HCT116 (cell line): ENCODE data around the gene CAVIN2. TPM values are rescaled to one million over a fixed set of nuclear protein-coding genes. Genes with fewer than 3 reads are reported as not detected.

Source experiments
- ATAC-seq: fragments of 200-7000 bp; cut with Tn5 transposase; 2 replicates; pipeline ENCODE4 v1.9.1; 2020; ENCODE audit warnings: mild to moderate bottlenecking, moderate library complexity
- BruUV-seq: library from RNA; stranded (reverse); fragments of 400-500 nt; replicated peaks from 2 replicates; lab custom pipeline; 2021; lab: Mats Ljungman, UMichigan
- CTCF ChIA-PET: fragments of 300-600 bp; sonication (Branson Sonifier 250); formaldehyde crosslinking; loops from one replicate; lab custom pipeline; 2021; ENCODE audit warnings: antibody characterized with exemption; lab: Charles Lee
- POLR2A ChIA-PET: fragments of 300-600, 350-600 bp; sonication (Branson Sonifier 250); formaldehyde crosslinking; loops from one replicate; lab custom pipeline; 2021; ENCODE audit warnings: antibody characterized with exemption; lab: Charles Lee
- RAD21 ChIA-PET, 2 experiments: fragments of 300-600 bp; sonication (Branson Sonifier 250); formaldehyde crosslinking; loops; one replicate each; lab custom pipeline; 2023; ENCODE audit warnings: low total read pairs in 2 of 2; ENCODE audit not compliant: uncharacterized antibody in 2 of 2, unreplicated experiment in 2 of 2, low non-redundant PET in 1 of 2; lab: Charles Lee
- DNase-seq: peaks from one replicate; pipeline ENCODE4 v3.0.0-alpha.2; 2010; ENCODE audit warnings: low read depth, low spot score
- H2AFZ ChIP-seq: fragments of 200-600 bp; shearing (Covaris generic), sonication (generic); 2 replicates; pipeline ENCODE4 v1.6.1; 2017; ENCODE audit warnings: low read depth, mixed run types, mixed read lengths, antibody characterized with exemption, low read length; ENCODE audit not compliant: poor library complexity, severe bottlenecking
- H3K27ac ChIP-seq: 2 replicates; pipeline ENCODE4 v1.5.1; 2012; ENCODE audit warnings: low read depth, low read length
- H3K27me3 ChIP-seq: fragments of 200-600 bp; sonication (generic); 2 replicates; pipeline ENCODE4 v1.6.1; 2016; ENCODE audit warnings: mixed run types, low read length, mixed read lengths; ENCODE audit not compliant: insufficient read depth
- H3K36me3 ChIP-seq, 2 experiments: fragments of 200-500 bp in 1 of 2; fragments of 200-600 bp in 1 of 2; sonication (Bioruptor generic) in 1 of 2; sonication (generic) in 1 of 2; 2 replicates each; pipeline versions ENCODE4 v1.5.1 to v1.6.1; 2014 to 2016; ENCODE audit warnings: low read length in 2 of 2, inconsistent platforms in 1 of 2, mixed read lengths in 1 of 2, mixed run types in 1 of 2; ENCODE audit not compliant: insufficient read depth in 2 of 2, control insufficient read depth in 1 of 2
- H3K4me1 ChIP-seq, 2 experiments: fragments of 200-600 bp in 1 of 2; sonication (generic) in 1 of 2; 2 replicates each; pipeline versions ENCODE4 v1.5.1 to v1.6.1; 2012 to 2017; ENCODE audit warnings: low read length in 2 of 2, inconsistent platforms in 1 of 2, mild to moderate bottlenecking in 1 of 2, mixed read lengths in 1 of 2, mixed run types in 1 of 2, moderate library complexity in 1 of 2; ENCODE audit not compliant: insufficient read depth in 2 of 2, control insufficient read depth in 1 of 2
- H3K4me2 ChIP-seq: fragments of 200-600 bp; sonication (generic); 2 replicates; pipeline ENCODE4 v1.6.1; 2017; ENCODE audit warnings: mixed run types, low read length, mixed read lengths
- H3K4me3 ChIP-seq, 2 experiments: fragments of 200-600 bp in 1 of 2; sonication (generic) in 1 of 2; replicated peaks in 1 of 2; 2 replicates each; pipeline ENCODE4 v1.5.1; 2011 to 2016; ENCODE audit warnings: low read length in 2 of 2, control low read depth in 1 of 2, low read depth in 1 of 2, mild to moderate bottlenecking in 1 of 2, mixed read lengths in 1 of 2, mixed run types in 1 of 2
- H3K79me2 ChIP-seq: fragments of 200-600 bp; sonication (generic); 2 replicates; pipeline ENCODE4 v1.6.1; 2017; ENCODE audit warnings: mild to moderate bottlenecking, mixed run types, low read length, moderate library complexity, mixed read lengths; ENCODE audit not compliant: insufficient read depth
- H3K9ac ChIP-seq: fragments of 200-600 bp; sonication (generic); 2 replicates; pipeline ENCODE4 v1.6.1; 2016; ENCODE audit warnings: low read length, mixed read lengths
- H3K9me2 ChIP-seq: fragments of 200-600 bp; sonication (generic), shearing (Covaris generic); 2 replicates; pipeline ENCODE4 v1.6.1; 2017; ENCODE audit warnings: mixed run types, mild to moderate bottlenecking, moderate library complexity; ENCODE audit not compliant: insufficient read depth
- H3K9me3 ChIP-seq, 2 experiments: fragments of 200-500 bp in 1 of 2; fragments of 200-600 bp in 1 of 2; sonication (Bioruptor generic) in 1 of 2; sonication (generic) in 1 of 2; 2 replicates each; pipeline ENCODE4 v1.6.1; 2014 to 2017; ENCODE audit warnings: low read length in 2 of 2, mixed read lengths in 2 of 2, inconsistent platforms in 1 of 2, low read depth in 1 of 2, mild to moderate bottlenecking in 1 of 2, mixed run types in 1 of 2, moderate library complexity in 1 of 2; ENCODE audit not compliant: control insufficient read depth in 1 of 2, insufficient read depth in 1 of 2
- H4K20me1 ChIP-seq: fragments of 200-600 bp; sonication (generic), shearing (Covaris generic); 2 replicates; pipeline ENCODE4 v1.6.1; 2017; ENCODE audit warnings: mixed run types, mild to moderate bottlenecking, moderate library complexity; ENCODE audit not compliant: insufficient read depth
- ATF3 ChIP-seq: IDR thresholded peaks from 2 replicates; pipeline ENCODE4 v1.6.1; 2012
- CBX3 ChIP-seq: IDR thresholded peaks from 2 replicates; pipeline ENCODE4 v1.6.1; 2012; ENCODE audit warnings: low read depth
- EGR1 ChIP-seq: IDR thresholded peaks from 2 replicates; pipeline ENCODE4 v1.6.1; 2012; ENCODE audit warnings: low read depth
- ELF1 ChIP-seq: IDR thresholded peaks from 2 replicates; pipeline ENCODE4 v1.6.1; 2012; ENCODE audit warnings: low read depth, borderline replicate concordance
- JUND ChIP-seq: IDR thresholded peaks from 2 replicates; pipeline ENCODE4 v1.6.1; 2012
- MAX ChIP-seq: IDR thresholded peaks from 2 replicates; pipeline ENCODE4 v1.6.1; 2012
- POLR2A ChIP-seq: IDR thresholded peaks from 2 replicates; pipeline ENCODE4 v1.7.0; 2011; ENCODE audit warnings: borderline replicate concordance; ENCODE audit not compliant: insufficient read depth, insufficient read length; ENCODE audit errors: extremely low read depth
- RAD21 ChIP-seq: IDR thresholded peaks from 2 replicates; pipeline ENCODE4 v1.6.1; 2012; ENCODE audit warnings: low read depth, mild to moderate bottlenecking
- SIN3A ChIP-seq: IDR thresholded peaks from 2 replicates; pipeline ENCODE4 v1.6.1; 2012; ENCODE audit warnings: low read depth
- ZBTB33 ChIP-seq: IDR thresholded peaks from 2 replicates; pipeline ENCODE4 v1.6.1; 2011; ENCODE audit warnings: mild to moderate bottlenecking, low read length, moderate library complexity; ENCODE audit not compliant: insufficient replicate concordance; ENCODE audit errors: extremely low read depth
- ZNF274 ChIP-seq: fragments of 200-500 bp; sonication (Bioruptor generic); IDR thresholded peaks from 2 replicates; pipeline ENCODE4 v1.6.1; 2014; ENCODE audit warnings: mild to moderate bottlenecking, low read depth, low read length, inconsistent platforms
- intact Hi-C: fragments of 100-400 bp; cut with micrococcal nuclease; formaldehyde crosslinking; loops from 2 replicates; pipeline ENCODE4 v1.10.0; 2022
- total RNA-seq: library from RNA; stranded (reverse); gene quantifications from one replicate; pipeline ENCODE4 v1.2.1, GENCODE V29; 2021; ENCODE audit not compliant: unreplicated experiment

The CAVIN2 gene
- total RNA-seq, 1 experiment from 2014 or later: 0.27 TPM

GRCh38 chr2:191895195-191895594, 48.3 kb upstream of the CAVIN2 start:
- TF ChIP-seq ZNF274: no peak
- no peak for TF ChIP-seq SIN3A
- no peak for TF ChIP-seq ZBTB33
- TF ChIP-seq POLR2A: no peak
- no peak for TF ChIP-seq ATF3
- no peak for TF ChIP-seq JUND
- no peak for TF ChIP-seq EGR1
- TF ChIP-seq RAD21: no peak
- TF ChIP-seq CBX3: no peak
- TF ChIP-seq MAX: no peak
- TF ChIP-seq ELF1: no peak
- RAD21 ChIA-PET: no interaction called here
- Histone ChIP-seq H3K9me3 (no peaks in the 10 kb centered on the region), H3K4me3 (no peak overlapping the region), H4K20me1 (no peaks in the 10 kb centered on the region), H2AFZ (peak overlapping the region; percentile 70), H3K36me3 (no peaks in the 10 kb centered on the region), H3K9me2 (no peaks in the 10 kb centered on the region), H3K79me2 (no peaks in the 10 kb centered on the region), H3K27ac (peak overlapping the region; percentile 5; the same call in 1 of the 2 replicates), H3K4me2 (peak overlapping the region; percentile 41), H3K27me3 (no peaks in the 10 kb centered on the region), H3K4me1 (peaks cover 6 to 28% of the 10 kb centered on the region in 2 experiments), H3K9ac (no peak overlapping the region)
- BruUV-seq: no TSS peak
- ATAC-seq: peak; percentile 57
- CTCF ChIA-PET: interaction anchor here (1.0 kb wide), 1 partner anchor 267 kb away, joined by 7 read pairs; no protein-coding TSS in a partner anchor
- no peak for DNase-seq
- intact Hi-C loops: no loop called here
- POLR2A ChIA-PET: no interaction called here
